NCI-H748 treated with DMSO at 0.1 percent for 48 hours (cell line): Measurements from ENCODE around the gene ZDHHC24.
"Not testable (repeated sequence)": the region's sequence is repeated elsewhere in the genome, so short reads cannot be mapped to it uniquely, and the experiment has no call there.

ENCODE experiments used
- DNase-seq: peaks from one replicate; lab custom pipeline; 2025; lab: John Stamatoyannopoulos, UW

The ZDHHC24 gene

DNA sequence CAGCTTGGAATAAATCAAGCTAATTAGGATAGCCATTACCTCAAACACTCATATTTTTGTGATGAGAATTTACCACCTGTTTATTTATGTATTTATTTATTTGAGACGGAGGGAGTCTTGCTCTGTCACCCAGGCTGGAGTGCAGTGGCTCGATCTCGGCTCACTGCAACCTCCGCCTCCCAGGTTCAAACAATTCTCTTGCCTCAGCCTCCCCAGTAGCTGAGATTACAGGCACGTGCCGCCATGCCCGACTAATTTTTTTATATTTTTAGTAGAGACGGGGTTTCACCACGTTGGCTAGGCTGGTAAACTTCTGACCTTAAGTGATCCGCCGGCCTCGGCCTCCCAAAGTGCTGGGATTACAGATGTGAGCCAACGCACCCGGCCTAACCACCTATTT is 896 bp downstream of the ZDHHC24 start:
- DNase-seq = not testable (repeated sequence)

DNA sequence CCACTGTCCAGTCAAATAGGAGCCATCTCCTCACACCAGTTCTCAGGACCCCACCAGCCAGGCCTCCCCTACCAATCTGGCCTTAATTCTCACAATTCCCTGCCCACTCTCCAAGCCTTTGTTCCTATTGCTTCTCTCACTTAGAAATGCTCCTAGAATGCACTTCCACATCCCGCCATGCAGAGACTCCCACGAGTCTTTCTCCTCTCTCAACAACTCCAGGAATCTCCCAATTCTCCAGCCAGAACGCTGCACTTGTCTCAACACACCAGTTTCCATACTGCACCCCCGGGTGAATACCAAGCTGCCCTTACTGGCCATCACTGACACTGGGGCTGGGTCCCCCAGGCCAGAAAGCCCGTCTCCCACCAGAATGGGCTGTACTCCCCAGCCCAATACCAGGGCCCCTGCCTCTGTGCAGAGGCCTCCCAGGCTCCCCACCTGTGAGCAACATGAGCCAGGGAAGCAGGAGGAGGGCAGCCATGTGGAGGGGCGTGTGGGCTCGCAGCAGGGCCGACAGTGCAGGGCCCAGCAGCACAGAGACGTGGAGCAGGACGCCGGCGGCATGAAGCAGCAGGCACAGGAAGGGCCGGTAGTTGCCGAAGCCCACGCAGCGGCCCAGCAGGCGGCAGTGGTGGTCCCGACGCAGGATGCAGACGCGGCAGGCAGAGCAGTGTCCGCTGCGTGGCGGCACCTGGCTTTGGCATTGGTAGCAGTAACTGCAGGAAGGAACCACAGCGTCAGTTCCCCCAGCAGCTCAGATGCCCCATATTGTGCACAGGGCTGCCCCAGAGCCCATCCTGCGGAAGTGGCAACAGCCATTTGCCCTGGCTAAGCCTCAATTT is 2.4 kb downstream of the ZDHHC24 start:
- no peak for DNase-seq

DNA sequence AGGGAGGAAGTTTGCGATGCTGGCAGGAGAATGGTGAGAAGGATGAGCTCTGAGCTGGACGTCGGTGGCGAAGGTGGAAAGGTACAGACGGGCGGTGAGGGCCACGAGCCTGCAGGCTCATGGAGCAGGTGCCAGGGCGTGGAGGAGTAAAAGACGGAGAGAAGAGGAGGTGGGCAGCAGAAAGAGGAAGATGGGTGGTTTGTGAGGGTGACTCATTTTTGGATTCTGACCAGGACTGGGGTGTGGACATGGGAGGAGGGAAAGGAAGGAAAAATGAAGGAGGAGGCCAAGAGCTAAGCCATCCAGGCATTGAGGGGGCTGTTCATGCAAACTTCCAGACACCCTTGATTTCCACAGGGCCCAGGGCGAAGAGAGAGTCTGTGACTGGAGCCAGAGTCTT is 3.5 kb downstream of the ZDHHC24 start:
- no peak for DNase-seq

DNA sequence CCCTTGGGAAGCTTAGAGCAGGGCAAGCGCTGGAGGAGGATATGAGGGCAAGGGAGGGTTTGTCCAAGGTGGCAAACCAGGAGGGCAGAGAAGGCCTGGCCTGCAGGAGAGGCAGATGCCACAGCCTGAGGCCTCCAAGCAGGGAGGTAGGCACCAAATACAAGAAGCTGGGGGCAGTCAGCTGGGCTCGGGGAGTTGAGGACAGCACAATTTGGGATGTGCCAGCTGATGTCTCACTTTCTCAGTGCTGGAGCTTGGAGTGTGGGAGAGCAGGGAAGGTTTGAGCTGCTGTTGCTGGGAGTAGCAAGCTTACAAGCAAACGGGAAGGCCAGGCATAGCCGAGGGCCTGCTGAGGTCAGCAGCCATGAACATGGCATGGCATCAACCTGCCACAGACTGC is 4.0 kb downstream of the ZDHHC24 start:
- DNase-seq = no peak

DNA sequence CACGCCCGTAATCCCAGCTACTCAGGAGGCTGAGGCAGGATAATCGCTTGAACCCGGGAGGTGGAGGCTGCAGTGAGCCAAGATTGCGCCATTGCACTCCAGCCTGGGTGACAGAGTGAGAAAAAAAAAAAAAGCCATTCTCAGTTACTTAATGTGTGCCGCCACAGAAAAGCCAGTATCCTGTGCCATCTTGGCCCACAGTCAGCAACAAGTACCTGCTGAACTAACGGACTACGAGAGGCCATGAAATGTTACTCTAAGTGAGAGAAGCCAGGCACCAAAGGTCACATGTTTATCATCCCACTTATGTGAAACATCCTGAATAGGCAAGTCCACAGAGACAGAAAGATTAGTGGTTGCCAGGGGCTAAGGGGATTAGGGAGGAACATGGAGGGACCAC is 5.2 kb downstream of the ZDHHC24 start:
- DNase-seq = not testable (repeated sequence)

DNA sequence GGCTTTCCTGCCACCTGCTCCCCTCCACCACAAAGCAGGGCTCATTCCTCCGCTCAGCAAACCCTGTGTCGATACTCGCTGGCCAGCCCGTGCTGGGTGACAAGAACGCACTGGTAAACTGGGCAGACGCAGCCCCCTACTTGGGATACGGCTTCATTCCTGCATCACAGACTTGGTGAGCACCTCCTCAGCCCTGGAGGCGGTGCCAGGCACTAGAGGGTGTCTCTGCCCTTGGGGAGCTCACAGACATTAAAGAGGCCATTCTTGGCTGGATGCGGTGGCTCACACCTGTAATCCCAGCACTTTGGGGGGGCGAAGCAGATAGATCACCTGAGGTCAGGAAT is 6.0 kb downstream of the ZDHHC24 start:
- DNase-seq = no peak

DNA sequence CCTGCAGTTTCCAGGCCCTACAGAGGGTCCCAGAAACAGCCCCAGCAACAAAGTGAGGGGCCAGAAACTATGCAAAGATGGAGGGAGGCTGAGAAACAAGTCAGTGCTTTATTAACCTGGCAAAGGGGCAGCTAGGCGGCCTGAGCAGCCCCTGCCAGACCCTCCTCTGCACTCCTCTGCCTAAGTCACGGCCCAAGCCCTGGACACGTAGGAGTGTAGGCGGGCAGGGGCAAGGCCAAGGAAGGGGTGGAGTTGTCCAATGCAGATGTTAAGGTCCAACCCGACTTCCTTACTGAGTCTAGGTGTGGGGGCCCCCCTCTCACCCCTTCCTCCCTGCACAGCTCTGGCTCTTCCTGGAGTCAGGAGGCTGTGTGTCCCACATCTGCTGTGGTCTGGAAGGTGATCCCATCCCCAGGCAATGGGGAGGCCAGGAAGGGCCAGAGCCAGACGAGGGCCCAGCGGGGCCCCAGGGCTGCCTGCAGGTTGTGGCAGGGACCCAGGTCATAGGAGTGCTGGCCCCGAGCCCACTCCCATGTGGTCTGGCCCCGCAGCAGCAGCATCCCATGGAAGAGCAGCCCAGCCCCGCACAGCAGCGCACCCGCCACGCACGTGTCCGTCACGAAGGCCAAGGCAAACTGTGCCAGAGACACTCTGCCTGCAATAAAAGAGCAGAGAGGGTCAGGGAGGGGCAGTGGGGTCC is 6.5 kb downstream of the ZDHHC24 start:
- DNase-seq = no peak

DNA sequence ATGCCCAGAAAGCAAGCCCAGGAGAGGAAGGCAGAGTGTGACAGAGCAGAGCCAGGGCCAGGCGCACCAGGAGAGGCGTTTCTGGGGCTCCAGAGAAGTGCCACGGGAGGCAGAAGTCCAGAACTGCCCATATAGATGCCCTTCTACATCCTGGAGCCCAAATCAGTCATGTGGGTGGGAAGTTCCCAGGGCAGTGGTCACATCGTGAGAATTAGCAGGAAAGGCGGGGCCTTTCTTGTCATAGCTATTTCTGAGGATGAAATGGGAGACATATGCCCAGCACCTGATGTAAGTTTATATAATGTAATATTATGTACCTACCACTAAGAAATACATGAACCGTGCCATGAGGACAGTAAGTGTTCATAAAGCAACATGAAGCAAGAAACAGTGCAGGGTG is 13.1 kb downstream of the ZDHHC24 start:
- no peak for DNase-seq

DNA sequence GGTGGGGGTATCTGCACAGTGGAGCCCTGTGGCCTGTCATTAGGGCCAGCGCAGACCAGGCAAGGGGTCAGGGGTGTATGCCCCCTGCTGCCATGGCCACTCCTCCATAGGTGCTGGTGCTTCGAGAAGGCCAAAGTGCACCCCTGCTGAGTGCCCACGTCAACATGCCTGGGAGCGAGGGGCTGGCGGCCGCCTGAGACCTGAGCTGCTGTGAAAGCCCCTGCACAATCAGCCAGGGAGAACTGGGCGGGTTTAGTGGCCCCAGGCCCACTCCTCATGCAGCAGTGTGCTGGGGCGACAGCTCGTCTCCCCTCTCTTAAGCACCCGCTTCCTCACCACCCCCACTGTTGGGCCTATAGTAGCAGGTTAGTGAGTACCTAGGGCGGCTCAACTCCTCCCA is 14.0 kb downstream of the ZDHHC24 start:
- DNase-seq = no peak

DNA sequence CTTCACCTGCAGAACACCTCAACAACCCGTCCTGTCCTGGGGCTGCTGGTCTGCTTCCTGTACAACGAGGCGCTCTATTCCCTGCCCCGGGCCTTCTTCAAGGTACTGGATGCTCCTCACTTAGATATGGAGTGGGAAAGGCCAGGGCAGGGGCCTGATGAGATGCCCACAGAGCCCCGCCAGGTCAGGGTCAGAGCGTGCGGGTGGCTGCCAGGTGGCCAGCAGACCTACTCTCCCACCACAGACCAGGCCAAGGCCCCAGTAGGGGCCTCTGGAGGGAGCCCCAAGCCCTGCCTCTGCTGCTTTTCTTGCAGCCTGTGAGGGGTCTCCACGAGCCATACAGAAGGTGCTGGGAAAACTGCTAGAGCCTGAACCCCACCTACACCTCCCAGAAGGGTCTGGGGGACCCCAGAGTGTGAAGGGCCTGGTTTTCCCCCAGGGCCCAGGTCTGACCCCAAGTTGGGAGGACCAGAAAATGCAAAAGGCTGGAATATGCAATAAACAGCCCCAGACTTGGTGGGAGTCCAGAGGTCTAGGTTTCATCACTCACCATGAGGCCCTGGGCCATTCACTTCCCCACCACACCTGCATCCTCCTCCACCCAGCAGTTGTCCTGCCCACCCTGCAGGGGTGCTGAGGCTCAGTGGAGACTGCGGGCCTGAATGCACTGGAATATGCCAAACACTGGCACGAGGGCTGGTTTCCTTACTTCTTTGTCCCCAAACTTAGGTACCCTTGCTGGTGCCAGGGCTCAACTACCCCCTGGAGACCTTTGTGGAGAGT is 14.7 kb downstream of the ZDHHC24 start:
- DNase-seq = no peak

DNA sequence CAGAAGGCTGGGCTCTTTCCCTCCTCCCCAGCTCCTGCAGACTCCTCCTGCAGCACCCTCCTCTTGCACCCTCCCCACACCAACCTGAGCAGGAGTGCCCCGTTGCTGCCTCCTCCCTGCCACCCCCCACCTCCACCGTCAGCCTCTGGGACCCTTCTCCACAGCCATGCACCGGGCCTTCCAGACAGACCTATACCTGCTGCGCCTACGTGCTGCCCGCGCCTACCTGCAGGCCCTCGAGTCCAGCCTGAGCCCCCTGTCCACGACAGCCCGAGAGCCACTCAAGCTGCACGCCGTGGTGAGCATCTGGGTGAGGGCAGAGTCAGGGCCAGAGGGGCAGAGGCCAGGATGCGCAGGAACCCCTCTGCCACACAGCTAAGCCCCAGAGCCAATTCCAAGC is 16.2 kb downstream of the ZDHHC24 start:
- no peak for DNase-seq

DNA sequence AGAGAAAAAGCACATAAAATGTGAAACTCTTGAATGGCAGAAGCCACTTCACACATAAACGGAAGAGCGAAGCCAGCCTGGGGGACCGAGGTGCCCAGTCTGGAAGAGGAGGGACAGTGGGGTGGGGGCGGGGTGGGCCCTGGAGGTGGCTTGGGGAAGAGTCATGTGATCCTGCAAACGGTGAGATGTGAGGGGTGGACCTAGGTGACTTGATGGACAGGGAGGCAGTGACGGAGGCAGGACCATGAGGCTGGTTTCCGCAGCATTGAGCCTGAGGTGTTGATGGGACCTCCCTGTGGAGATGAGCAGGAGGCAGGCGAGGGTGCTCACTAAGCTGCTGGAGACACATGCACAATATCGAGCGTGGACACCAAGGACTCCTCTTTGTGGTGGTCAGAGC is 16.8 kb downstream of the ZDHHC24 start:
- no peak for DNase-seq

DNA sequence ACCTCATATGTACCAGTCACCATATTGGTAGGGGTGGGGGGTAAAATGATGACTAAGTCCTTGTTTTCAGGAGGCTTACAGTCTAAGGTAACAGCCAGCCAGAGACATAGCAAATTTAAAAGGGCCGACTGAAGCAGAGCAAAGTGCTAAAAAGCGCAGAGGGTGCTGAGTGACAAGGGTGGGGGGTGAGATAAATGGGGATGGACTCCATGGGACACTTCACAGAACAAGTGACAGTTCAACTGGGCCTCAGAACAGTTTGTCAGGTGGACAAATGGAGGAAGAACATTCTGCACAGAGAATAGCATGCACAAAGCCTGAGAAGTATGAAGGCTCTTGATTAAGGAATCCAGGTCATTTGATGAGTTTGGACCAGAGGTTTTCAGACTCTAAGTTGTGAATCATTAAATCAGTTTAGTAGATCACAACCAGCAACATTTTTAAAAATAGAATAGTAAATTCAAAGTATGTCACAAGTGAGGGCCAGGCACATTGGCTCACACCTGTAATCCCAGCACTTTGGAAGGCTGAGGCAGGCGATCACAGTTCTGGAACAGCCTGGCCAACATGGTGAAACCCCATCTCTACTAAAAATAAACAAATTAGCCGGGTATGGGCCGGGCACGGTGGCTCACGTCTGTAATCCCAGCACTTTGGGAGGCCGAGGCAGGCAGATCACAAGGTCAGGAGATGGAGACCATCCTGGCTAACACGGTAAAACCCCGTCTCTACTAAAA is 21.4 kb downstream of the ZDHHC24 start:
- DNase-seq = no peak

DNA sequence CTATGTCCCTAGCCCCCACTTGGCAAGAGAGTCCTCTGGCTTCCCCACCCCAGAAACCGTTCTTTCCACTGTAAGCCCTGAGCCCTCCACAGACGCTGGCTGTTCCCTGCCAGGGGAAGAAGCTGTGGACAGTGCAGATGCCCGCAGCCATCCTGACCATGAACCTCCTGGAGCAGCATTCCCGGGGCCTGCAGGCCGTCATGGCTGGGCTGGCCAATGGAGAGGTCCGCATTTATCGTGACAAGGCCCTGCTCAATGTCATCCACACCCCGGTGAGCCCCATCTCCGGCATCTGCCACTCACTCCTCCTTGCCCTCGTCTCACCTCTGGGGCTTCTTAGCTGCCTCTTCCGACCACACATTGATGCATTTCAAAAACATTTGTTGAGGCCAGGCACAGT is 22.2 kb downstream of the ZDHHC24 start:
- DNase-seq = no peak

DNA sequence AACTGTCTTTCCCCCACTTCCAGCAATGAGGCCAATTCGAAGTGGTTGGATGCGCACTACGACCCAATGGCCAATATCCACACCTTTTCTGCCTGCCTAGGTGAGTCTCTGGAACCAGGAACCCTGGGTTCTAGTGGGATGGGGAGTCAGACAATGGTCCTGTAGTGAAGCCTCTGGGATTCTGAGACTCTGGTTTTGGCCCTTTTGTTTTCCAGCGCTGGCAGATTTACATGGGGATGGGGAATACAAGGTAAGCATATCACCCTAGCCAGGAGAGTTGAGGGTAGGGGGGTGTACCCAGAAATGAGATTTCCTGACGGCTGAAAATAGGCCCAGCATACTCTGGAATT is 34.9 kb downstream of the ZDHHC24 start:
- DNase-seq = no peak

DNA sequence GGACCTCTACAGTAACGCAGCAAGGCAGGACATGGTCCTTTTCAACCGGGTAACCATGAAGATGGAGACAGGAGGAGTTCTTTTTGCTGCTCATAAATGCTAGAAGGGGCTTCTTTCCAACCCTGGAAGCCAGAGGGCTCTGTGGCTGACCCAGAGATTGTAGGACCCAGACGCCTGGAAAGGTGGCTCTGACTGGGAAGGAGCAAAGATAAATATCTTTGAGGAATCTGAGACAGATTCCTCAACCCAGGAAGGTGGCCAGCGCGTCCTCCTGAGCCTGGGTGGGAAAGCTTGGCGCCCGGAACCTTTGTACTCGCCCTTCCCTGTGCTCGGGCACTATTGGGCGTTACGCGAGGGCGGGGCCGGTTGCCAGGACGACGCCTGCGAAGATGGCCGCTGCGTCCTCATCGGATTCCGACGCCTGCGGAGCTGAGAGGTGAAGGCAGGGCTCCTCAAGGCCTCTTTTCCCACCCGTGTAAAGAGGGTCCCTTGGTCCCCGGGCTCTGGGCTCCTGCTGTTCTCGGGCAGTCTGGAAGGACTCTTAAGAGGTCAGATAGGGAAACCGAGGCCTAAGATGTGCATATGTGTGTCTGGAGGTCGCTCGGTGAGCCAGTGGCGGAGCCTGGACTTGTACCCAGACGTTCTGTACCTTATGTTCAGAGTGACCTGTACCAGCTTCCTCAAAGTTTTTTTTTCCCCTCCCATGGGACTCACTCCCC is 35.4 kb downstream of the ZDHHC24 start, which contains the start of gene BBS1:
TSS of gene BBS1 (plus strand) at position 365 of the 719 bp plus-strand sequence. CDS start at position 390, 25 bp downstream.
- DNase-seq = peak; percentile 41

DNA sequence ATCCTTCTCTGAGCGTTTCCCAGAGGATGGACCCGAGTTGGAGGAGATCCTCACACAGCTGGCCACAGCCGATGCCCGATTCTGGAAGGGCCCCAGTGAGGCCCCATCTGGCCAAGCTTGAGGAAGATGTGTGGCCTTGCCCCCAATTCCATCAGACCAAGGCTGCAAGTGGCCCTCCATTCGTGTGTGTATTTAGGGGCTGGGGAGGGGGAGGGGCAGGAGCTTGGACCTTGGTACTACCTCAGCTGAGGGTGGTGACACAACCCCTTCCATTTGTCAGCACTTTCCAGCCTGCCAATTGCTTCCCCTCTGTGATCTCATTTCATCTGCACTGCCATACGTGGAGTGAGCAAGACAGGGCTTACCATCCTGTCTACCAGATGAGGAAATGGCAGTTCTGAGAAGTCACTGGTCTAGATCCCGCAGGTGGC is 36.7 kb downstream of the ZDHHC24 start:
- no peak for DNase-seq

DNA sequence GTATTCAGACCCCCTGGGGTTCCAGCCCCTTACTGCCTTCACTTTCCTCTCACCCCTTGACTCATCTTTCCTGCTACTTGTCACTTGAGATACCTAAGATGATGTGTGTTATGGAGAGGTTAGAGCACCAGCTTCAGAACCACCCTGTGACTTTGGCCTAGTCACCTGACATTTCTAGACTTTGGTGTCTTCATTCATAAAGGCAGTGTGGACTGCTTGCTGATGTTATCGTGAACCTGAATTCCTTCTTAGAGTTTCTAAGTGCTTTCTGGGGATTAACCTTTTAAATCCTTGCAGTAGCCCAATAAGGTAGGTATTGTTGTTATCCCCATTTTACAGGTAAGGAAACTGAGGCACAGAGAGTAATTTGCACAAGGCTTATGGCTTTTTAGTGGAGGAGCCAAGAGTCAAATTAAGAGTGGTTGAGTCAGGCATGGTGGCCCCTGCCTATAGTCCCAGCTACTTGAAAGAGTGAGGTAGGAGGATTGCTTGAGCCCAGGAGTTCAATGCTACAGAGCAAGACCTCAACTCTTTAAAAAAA is 40.5 kb downstream of the ZDHHC24 start:
- DNase-seq = no peak

DNA sequence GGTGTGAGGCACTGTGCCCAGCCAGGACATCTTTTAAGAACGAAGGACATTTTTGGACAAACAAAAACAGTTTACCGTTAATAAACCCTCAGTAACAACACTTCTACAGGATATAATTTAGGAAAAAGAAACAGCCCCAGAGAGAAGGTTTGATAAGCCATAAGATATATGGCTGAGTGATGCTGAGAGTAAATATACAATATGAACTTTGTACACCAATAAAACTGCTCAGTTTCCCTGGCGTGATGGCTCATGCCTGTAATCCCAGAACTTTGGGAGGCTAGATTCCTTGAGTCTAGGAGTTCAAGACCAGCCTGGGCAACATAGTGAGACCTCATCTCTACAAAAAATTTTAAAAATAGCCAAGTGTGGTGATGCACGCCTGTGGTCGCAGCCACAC is 47.3 kb downstream of the ZDHHC24 start:
- DNase-seq = no peak

DNA sequence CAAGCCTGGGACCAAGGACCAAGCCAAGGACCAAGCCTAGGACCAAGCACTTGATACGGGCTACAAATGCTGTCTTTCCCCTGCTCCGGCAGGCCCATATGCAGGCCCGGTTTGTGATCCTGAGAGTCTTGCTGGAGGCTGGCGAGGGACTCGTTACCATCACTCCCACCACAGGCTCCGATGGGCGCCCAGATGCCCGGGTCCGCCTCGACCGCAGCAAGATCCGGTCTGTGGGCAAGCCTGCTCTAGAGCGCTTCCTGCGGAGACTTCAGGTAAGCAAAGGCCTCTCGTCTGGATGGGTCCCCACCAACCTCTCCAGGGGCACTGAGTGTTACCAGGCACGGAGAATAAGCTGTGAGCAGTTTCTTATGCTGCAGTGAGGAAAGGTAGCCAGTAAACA is 48.6 kb downstream of the ZDHHC24 start:
- no peak for DNase-seq

DNA sequence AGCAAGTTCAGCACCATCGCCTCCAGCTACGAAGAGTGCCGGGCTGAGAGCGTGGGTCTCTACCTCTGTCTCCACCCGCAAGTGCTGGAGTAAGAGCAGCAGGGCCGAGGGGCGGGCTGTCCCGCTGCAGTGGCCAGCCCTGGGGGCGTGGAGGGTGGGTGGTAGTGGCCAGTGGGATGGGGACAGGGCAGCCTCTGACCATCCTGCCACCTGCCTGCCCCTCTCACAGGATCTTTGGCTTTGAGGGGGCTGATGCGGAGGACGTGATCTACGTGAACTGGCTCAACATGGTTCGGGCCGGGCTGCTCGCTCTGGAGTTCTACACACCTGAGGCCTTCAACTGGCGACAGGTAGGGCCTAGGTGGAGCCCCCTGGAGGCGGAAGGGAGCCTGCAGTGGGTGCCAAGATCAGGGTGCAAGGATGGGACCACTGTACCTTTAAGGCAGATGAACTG is 50.4 kb downstream of the ZDHHC24 start:
- no peak for DNase-seq
